Omental fat pad (tissue), 4 donors: ENCODE results near the gene SH3BP5. TPM values are rescaled to one million over a fixed set of nuclear protein-coding genes. Genes with fewer than 3 reads are reported as not detected.
A peak's percentile ranks its signal among the peaks of the same experiment; 100 is the strongest.

Experiments used
- ATAC-seq: fragments of 150-250 bp; one replicate; pipeline ENCODE4 v1.9.1; 2016; ENCODE audit warnings: mild to moderate bottlenecking, moderate library complexity; ENCODE audit not compliant: low FRiP score
- DNase-seq: peaks from one replicate; pipeline ENCODE4 v3.0.0-alpha.2; 2019; ENCODE audit warnings: low spot score
- small RNA-seq: library from RNA; depleted of rRNA; stranded (forward); fragments of <200 nt; gene quantifications from one replicate; pipeline ENCODE3, GENCODE V24; 2016
- total RNA-seq, 4 donors: library from RNA; depleted of rRNA; stranded (reverse); fragments of >200 nt; gene quantifications; one replicate each; pipeline ENCODE4 v1.1.0, GENCODE V29; 2016
- TF ChIP-seq, protein P1 (sequence below), 3 donors: fragments of 450-650 bp; IDR thresholded peaks; one replicate each; pipeline ENCODE4 v1.5.1; 2016 to 2017; ENCODE audit warnings: antibody characterized with exemption in 3 of 3, mild to moderate bottlenecking in 3 of 3, moderate library complexity in 2 of 3

The SH3BP5 gene
- total RNA-seq, 4 donors from 2014 or later: 71.1 to 114 (median 88.4) TPM

DNA sequence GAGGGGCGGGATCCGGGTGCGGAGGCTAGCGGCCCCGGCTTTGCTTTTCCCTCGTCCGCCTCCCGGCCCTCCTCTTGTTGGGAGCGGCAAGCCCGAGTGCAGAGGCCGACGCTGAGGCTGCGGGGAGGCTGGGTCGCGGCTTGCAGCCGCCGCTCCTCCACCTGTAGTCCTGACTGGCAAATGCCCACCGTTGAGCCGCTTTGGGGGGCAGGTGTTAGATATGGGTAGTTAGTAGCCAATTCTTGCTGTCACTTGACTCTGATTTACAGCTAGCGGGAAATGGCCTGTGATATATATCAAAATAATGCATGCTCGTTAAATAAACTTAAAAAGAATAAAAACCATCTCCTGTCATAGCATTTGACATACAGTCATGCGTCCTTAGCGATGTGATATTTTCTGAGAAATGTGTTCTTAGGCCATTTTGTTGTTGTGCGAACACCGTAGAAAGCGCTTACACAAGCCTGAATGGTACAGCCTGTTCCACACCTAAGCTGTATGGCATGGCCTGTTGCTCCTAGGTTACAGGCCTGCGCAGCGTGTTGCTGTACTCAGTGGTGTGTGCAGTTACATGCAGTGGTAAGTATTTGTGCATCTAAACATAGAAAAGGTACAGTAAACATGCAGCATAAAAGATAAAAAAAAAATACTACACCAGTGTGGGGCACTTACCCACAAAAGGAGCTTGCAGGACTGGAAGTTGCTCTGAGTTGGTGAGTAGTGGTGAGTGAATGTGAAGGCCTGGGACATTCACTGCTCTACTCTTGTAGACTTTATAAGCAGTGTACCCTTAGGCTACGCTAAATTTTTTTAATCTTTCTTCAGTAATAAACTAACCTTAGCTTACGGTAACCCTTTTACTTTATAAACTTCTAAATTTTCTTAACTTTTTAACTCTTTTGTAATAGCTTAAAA, 125.5 kb downstream of the SH3BP5 start:
- ATAC-seq: peak; percentile 41
- DNase-seq: no peak
- TF ChIP-seq, protein P1, sequence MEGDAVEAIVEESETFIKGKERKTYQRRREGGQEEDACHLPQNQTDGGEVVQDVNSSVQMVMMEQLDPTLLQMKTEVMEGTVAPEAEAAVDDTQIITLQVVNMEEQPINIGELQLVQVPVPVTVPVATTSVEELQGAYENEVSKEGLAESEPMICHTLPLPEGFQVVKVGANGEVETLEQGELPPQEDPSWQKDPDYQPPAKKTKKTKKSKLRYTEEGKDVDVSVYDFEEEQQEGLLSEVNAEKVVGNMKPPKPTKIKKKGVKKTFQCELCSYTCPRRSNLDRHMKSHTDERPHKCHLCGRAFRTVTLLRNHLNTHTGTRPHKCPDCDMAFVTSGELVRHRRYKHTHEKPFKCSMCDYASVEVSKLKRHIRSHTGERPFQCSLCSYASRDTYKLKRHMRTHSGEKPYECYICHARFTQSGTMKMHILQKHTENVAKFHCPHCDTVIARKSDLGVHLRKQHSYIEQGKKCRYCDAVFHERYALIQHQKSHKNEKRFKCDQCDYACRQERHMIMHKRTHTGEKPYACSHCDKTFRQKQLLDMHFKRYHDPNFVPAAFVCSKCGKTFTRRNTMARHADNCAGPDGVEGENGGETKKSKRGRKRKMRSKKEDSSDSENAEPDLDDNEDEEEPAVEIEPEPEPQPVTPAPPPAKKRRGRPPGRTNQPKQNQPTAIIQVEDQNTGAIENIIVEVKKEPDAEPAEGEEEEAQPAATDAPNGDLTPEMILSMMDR (IDR thresholded peaks at IDR 0.05): no peak

DNA sequence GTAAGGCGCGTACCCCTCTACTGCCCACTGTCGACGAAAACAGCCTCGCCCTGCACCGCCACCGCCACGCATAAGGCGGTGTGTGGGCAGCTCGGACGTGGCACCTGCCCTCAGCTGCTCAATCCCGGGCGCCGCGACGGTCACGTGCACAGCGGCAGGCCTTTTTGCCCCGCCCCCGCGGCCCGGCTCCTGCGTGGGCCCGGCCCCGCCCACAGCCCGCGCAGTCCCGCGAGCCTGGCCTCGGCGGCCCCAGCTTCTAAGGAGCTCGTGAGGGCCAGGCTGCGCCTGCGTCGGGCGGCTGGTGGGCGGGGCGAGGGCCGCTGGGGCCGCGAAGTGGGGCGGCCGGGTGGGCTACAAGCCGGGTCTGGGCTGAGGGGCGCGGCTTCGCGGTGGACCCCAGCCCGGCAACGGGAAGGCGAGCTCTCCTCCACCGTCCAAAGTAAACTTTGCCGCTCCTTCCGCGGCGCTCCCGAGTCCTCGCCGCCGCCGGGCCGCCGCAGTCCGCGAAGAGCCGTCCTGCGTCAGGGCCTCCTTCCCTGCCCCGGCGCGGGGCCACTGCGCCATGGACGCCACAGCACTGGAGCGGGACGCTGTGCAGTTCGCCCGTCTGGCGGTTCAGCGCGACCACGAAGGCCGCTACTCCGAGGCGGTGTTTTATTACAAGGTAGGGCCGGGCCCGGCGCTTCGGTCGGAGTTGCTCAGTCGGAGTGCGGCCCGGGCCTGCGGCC, 126.3 kb downstream of the SH3BP5 start, which contains the start of gene CAPN7:
Gene CAPN7 (plus strand): TSS at position 313 of the 728 bp plus-strand sequence. CDS start 250 bp downstream, at position 563.
- ATAC-seq (peak; percentile 99), DNase-seq (peak; percentile 77)
- TF ChIP-seq, protein P1 (IDR thresholded peaks at IDR 0.05): no peak

DNA sequence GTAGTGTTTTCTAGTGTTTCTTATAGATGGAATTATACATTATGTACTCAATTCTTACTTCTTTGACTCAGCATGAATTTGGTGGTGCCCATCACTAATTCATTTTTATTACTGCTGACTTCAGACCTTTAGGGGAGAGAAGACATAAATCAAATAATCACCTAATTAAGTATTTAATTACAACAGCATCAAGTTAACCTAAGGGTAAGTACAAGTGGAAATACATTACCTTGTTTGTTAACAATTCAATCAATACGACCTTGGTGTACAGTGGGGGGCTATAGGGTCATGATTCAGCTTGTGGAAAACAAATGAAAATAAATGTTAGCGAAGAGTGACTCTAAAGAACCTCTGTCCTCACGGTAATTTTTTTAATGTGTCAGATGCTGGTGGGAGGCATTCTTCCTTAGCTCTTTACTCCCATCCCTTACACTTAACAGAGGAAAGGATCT, 126.9 kb downstream of the SH3BP5 start:
- no peak for DNase-seq
- TF ChIP-seq, protein P1 (IDR thresholded peaks at IDR 0.05): no peak
- no peak for ATAC-seq

Small RNAs within 50 kb of the gene (small RNA-seq; reads per million reads assigned to genes)
- gene HMGN2P7: not detected
- not detected for gene RNU6-454P

Other genes with a start within 250 kb of the SH3BP5 start
- gene RBSN, start 233.4 kb downstream of the SH3BP5 start, total RNA-seq: 10 to 100 TPM; 22.3 to 32.3 (median 23.3) TPM
- 10 to 100 TPM; 41.8 to 49.5 (median 43.9) TPM for gene CAPN7, start 126.3 kb downstream of the SH3BP5 start, total RNA-seq
- gene METTL6, start 95.0 kb upstream of the SH3BP5 start, total RNA-seq: 10 to 100 TPM; 11.4 to 16.9 (median 12.9) TPM
- 10 to 100 TPM; 17.5 to 53.0 (median 22.0) TPM for gene EAF1, start 95.0 kb upstream of the SH3BP5 start, total RNA-seq
- 1 to 10 TPM; 1.2 to 3.9 (median 1.9) TPM for gene COLQ, start 189.1 kb upstream of the SH3BP5 start, total RNA-seq